B cell (primary cell): ENCODE results near the gene ZNF524. TPM values are rescaled to one million over a fixed set of nuclear protein-coding genes. Genes with fewer than 3 reads are reported as not detected.

Experiments
- ATAC-seq: fragments of 200-7000 bp; cut with Tn5 transposase; one replicate; pipeline ENCODE4 v1.10.0; 2021; ENCODE audit warnings: low read depth, mild to moderate bottlenecking, moderate number of reproducible peaks, moderate library complexity
- CTCF ChIA-PET: fragments of 350-600 bp; sonication (Branson Sonifier 250); formaldehyde crosslinking; loops from one replicate; lab custom pipeline; 2021; ENCODE audit warnings: antibody characterized with exemption, inconsistent platforms; lab: Charles Lee
- POLR2A ChIA-PET: fragments of 350-600 bp; sonication (Branson Sonifier 250); formaldehyde crosslinking; loops from one replicate; lab custom pipeline; 2021; ENCODE audit warnings: antibody characterized with exemption; lab: Charles Lee
- DNase-seq: peaks from one replicate; pipeline ENCODE4 v3.0.0; 2013
- H2AFZ ChIP-seq: 2 replicates; pipeline ENCODE4 v1.6.1; 2012; ENCODE audit warnings: mild to moderate bottlenecking, low read depth, low read length; ENCODE audit not compliant: insufficient read depth, poor library complexity, severe bottlenecking
- H3K27ac ChIP-seq, 2 donors: 1 replicate in 1 of 2; 2 replicates in 1 of 2; pipeline ENCODE4 v1.5.1; 2012 to 2013; ENCODE audit warnings: low read length in 2 of 2, mild to moderate bottlenecking in 2 of 2, moderate library complexity in 1 of 2
- H3K27me3 ChIP-seq, 4 experiments: fragments of 200-600 bp in 1 of 4; sonication (generic) in 1 of 4; replicated peaks in 1 of 4; 1 replicate in 2 of 4; 2 replicates in 2 of 4; pipeline versions ENCODE4 v1.6.1 to v1.7.0; 2013 to 2016; ENCODE audit warnings: low read length in 3 of 4, mild to moderate bottlenecking in 2 of 4, mixed read lengths in 1 of 4, moderate library complexity in 1 of 4; ENCODE audit not compliant: insufficient read depth in 4 of 4, control insufficient read depth in 3 of 4; ENCODE audit errors: control extremely low read depth in 1 of 4
- H3K36me3 ChIP-seq, 2 experiments: replicated peaks in 1 of 2; 1 replicate in 1 of 2; 2 replicates in 1 of 2; pipeline versions ENCODE4 v1.6.1 to v1.7.1; 2013; ENCODE audit warnings: low read length in 1 of 2; ENCODE audit not compliant: insufficient read depth in 2 of 2, control insufficient read depth in 1 of 2; ENCODE audit errors: control extremely low read depth in 1 of 2, extremely low read depth in 1 of 2
- H3K4me1 ChIP-seq, 2 donors: fragments of 200-600 bp in 1 of 2; sonication (generic) in 1 of 2; 1 replicate in 1 of 2; 2 replicates in 1 of 2; pipeline versions ENCODE4 v1.5.1 to v1.6.1; 2013 to 2017; ENCODE audit warnings: low read length in 2 of 2; ENCODE audit not compliant: control insufficient read depth in 2 of 2, insufficient read depth in 2 of 2
- H3K4me2 ChIP-seq: replicated peaks from 2 replicates; pipeline ENCODE3; 2012; ENCODE audit warnings: mild to moderate bottlenecking, low read depth, low read length; ENCODE audit not compliant: poor library complexity, severe bottlenecking
- H3K4me3 ChIP-seq, 5 experiments: fragments of 200-600 bp in 1 of 5; sonication (generic) in 1 of 5; 1 replicate in 3 of 5; 2 replicates in 2 of 5; pipeline versions ENCODE4 v1.5.1 to v1.7.0; 2011 to 2016; ENCODE audit warnings: low read length in 4 of 5, mild to moderate bottlenecking in 4 of 5, low read depth in 2 of 5, control low read depth in 1 of 5, moderate library complexity in 1 of 5; ENCODE audit not compliant: insufficient read depth in 1 of 5; ENCODE audit errors: control extremely low read depth in 1 of 5, extremely low read depth in 1 of 5
- H3K79me2 ChIP-seq: fragments of 200-600 bp; sonication (generic); one replicate; pipeline ENCODE4 v1.6.0; 2016; ENCODE audit warnings: low read length; ENCODE audit not compliant: control insufficient read depth, insufficient read depth
- H3K9ac ChIP-seq: fragments of 200-600 bp; sonication (generic); 2 replicates; pipeline ENCODE4 v1.6.1; 2017; ENCODE audit warnings: mild to moderate bottlenecking, low read length, moderate library complexity
- H3K9me3 ChIP-seq, 3 donors: one replicate each; pipeline versions ENCODE4 v1.6.1 to v1.7.1; 2013; ENCODE audit warnings: low read length in 2 of 3; ENCODE audit not compliant: control insufficient read depth in 2 of 3, insufficient read depth in 1 of 3; ENCODE audit errors: control extremely low read depth in 1 of 3
- H4K20me1 ChIP-seq: 2 replicates; pipeline ENCODE4 v1.6.0; 2012; ENCODE audit warnings: mild to moderate bottlenecking, low read length; ENCODE audit not compliant: insufficient read depth, control insufficient read depth, poor library complexity, severe bottlenecking
- H3K27ac Mint-ChIP-seq: one replicate; pipeline ENCODE4 v1.8.0; 2021; ENCODE audit warnings: mixed read lengths
- H3K27me3 Mint-ChIP-seq: one replicate; pipeline ENCODE4 v1.8.0; 2021; ENCODE audit warnings: mixed read lengths
- H3K4me1 Mint-ChIP-seq: one replicate; pipeline ENCODE4 v1.8.0; 2021; ENCODE audit warnings: mixed read lengths
- H3K4me3 Mint-ChIP-seq: one replicate; pipeline ENCODE4 v1.8.0; 2021; ENCODE audit warnings: mixed read lengths
- H3K9me3 Mint-ChIP-seq: one replicate; pipeline ENCODE4 v1.8.0; 2022; ENCODE audit warnings: mixed read lengths; ENCODE audit not compliant: insufficient read depth
- EZH2 ChIP-seq: IDR thresholded peaks from 2 replicates; pipeline ENCODE4 v1.6.1; 2012; ENCODE audit warnings: borderline replicate concordance, low read depth, mild to moderate bottlenecking, moderate library complexity, low read length; ENCODE audit not compliant: insufficient read depth, poor library complexity, severe bottlenecking
- WGBS: methylation state at CpG from one replicate; pipeline ENCODE4 v1.1.5; 2013; ENCODE audit warnings: missing lambda C conversion rate; ENCODE audit not compliant: insufficient coverage; 5-methylcytosine and 5-hydroxymethylcytosine counted together
- intact Hi-C: fragments of 100-400 bp; cut with micrococcal nuclease; formaldehyde crosslinking; loops from one replicate; pipeline ENCODE4 v1.10.0; 2022
- polyA plus RNA-seq: library from polyadenylated mRNA; depleted of rRNA; stranded (reverse); fragments of >200 nt; gene quantifications from 2 replicates; pipeline ENCODE4 v1.2.3, GENCODE V29; 2012
- total RNA-seq, 2 donors: library from RNA; stranded (reverse); fragments of 120-200 nt in 1 of 2; gene quantifications; 1 replicate in 1 of 2; 2 replicates in 1 of 2; pipeline versions ENCODE4 v1.2.3 to v1.2.4, GENCODE V29; 2013 to 2022
- TF ChIP-seq, protein P1 (sequence below): fragments of 200-600 bp; IDR thresholded peaks from one replicate; pipeline ENCODE4 v1.8.0; 2022; ENCODE audit warnings: antibody characterized with exemption, mild to moderate bottlenecking

The ZNF524 gene
- total and polyA plus RNA-seq, 2 donors (not counting 1 experiment from before 2014, with no cell fraction given), result 23.8 to 27.4 TPM

DNA sequence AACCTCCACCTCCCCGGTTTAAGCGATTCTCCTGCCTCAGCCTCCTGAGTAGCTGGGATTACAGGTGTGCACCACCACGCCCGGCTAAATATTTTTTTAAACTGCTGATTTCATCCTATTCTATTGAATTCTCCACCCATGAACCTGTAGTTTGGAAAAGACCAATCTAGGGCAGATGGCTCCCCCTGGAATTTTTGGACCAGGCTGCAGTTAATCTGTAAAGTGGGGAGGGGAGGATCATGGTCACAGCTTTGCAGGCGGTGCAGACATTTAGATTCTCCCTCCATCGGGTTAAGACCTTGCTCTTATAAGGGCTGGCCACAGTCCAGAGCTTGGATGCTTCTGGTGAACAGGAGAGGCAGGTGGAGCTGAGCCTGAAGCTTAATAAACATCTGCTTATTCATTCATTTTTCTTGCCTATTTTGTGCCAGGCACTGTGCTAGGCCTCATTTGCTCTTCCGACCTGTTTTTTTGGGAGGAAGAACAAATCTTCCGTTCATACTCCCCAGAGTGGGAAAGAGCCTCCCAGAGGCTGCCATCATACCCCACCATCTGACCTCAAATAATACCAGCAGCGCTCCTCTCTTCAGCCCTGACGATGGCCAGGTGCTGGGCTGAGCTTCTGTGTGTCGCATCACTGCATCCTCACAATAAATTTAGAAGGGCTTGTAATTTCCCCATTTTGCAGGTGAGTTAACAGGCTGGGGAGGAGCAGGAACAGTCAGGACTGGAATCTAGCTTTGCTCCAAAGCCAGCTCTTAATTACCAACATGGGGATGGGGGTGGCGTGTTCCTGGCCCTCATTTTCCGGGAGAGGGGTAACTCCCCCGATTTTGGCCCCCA lies 47.0 kb downstream of the ZNF524 start:
- peak overlapping the region; percentile 85 for H3K9ac ChIP-seq
- DNase-seq (peak; percentile 84), ATAC-seq (peak; percentile 33)
- CTCF ChIA-PET, result interaction anchor here (0.7 to 7.2 kb wide), 11 partner anchors 12 to 263 kb away, joined by 3 to 131 read pairs (median 4); partner anchors contain the start of genes TMEM238 and ZNF865
- H3K27me3 Mint-ChIP-seq, result no peaks in the 10 kb centered on the region
- 48% methylated on average over 5 of the region's 14 CpGs for WGBS
- no peaks in the 10 kb centered on the region for H3K9me3 Mint-ChIP-seq
- no peak for TF ChIP-seq EZH2
- TF ChIP-seq, protein P1, sequence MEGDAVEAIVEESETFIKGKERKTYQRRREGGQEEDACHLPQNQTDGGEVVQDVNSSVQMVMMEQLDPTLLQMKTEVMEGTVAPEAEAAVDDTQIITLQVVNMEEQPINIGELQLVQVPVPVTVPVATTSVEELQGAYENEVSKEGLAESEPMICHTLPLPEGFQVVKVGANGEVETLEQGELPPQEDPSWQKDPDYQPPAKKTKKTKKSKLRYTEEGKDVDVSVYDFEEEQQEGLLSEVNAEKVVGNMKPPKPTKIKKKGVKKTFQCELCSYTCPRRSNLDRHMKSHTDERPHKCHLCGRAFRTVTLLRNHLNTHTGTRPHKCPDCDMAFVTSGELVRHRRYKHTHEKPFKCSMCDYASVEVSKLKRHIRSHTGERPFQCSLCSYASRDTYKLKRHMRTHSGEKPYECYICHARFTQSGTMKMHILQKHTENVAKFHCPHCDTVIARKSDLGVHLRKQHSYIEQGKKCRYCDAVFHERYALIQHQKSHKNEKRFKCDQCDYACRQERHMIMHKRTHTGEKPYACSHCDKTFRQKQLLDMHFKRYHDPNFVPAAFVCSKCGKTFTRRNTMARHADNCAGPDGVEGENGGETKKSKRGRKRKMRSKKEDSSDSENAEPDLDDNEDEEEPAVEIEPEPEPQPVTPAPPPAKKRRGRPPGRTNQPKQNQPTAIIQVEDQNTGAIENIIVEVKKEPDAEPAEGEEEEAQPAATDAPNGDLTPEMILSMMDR, result no peak
- POLR2A ChIA-PET, result interaction anchor here (0.5 to 2.2 kb wide), 9 partner anchors 8 to 1199 kb away, joined by 3 to 55 read pairs (median 6); partner anchors contain the start of genes FIZ1, ZNF784 and ZNF865
- H3K4me3 Mint-ChIP-seq, result peak overlapping the region; percentile 97
- H3K4me1 ChIP-seq, result peaks cover 41 to 58% of the 10 kb centered on the region in 2 donors
- peak overlapping the region; percentile 79 to 90 for H3K27ac ChIP-seq
- peaks cover 0 to 34% of the 10 kb centered on the region in 2 experiments for H3K36me3 ChIP-seq
- intact Hi-C loops, result no loop called here
- H3K27ac Mint-ChIP-seq, result peak overlapping the region; percentile 92
- H3K4me2 ChIP-seq, result peak overlapping the region; percentile 86
- H4K20me1 ChIP-seq, result peaks cover 21% of the 10 kb centered on the region
- peak overlapping the region; percentile 79 to 96 (median 90) for H3K4me3 ChIP-seq
- peak overlapping the region; percentile 84 for H2AFZ ChIP-seq
- no peaks in the 10 kb centered on the region for H3K9me3 ChIP-seq
- H3K27me3 ChIP-seq, result no peaks in the 10 kb centered on the region
- H3K79me2 ChIP-seq, result peaks cover 47% of the 10 kb centered on the region
- peaks cover 61% of the 10 kb centered on the region for H3K4me1 Mint-ChIP-seq
